H9 (cell line): ENCODE measurements around the gene SLC9A7. TPM values are rescaled to one million over a fixed set of nuclear protein-coding genes. Genes with fewer than 3 reads are reported as not detected.

Source experiments
- DNase-seq: peaks from one replicate; pipeline ENCODE4 v3.0.0-alpha.2; 2017
- H2AFZ ChIP-seq: one replicate; pipeline ENCODE4 v1.6.1; 2013; ENCODE audit warnings: mild to moderate bottlenecking, low read length, control low read depth, moderate library complexity
- H2AK5ac ChIP-seq: 2 replicates; pipeline ENCODE4 v1.6.1; 2013; ENCODE audit warnings: low read length, control low read depth, mixed read lengths; ENCODE audit not compliant: insufficient read length
- H2BK120ac ChIP-seq: one replicate; pipeline ENCODE4 v1.6.1; 2013; ENCODE audit warnings: low read depth, mild to moderate bottlenecking, low read length, control low read depth, inconsistent platforms; ENCODE audit not compliant: poor library complexity, severe bottlenecking
- H2BK12ac ChIP-seq: 2 replicates; pipeline ENCODE4 v1.6.1; 2013; ENCODE audit warnings: low read length, control low read depth, mixed read lengths, low read depth; ENCODE audit not compliant: insufficient read length
- H2BK15ac ChIP-seq: 2 replicates; pipeline ENCODE4 v1.6.1; 2013; ENCODE audit warnings: low read depth, low read length, control low read depth
- H2BK20ac ChIP-seq: one replicate; pipeline ENCODE4 v1.6.1; 2013; ENCODE audit warnings: low read depth, mild to moderate bottlenecking, low read length, control low read depth, inconsistent platforms; ENCODE audit not compliant: poor library complexity, severe bottlenecking
- H2BK5ac ChIP-seq: 2 replicates; pipeline ENCODE4 v1.6.1; 2013; ENCODE audit warnings: low read length, control low read depth, mixed read lengths; ENCODE audit not compliant: insufficient read length
- H3K14ac ChIP-seq: 2 replicates; pipeline ENCODE4 v1.6.1; 2013; ENCODE audit warnings: low read length, control low read depth; ENCODE audit not compliant: insufficient read depth
- H3K18ac ChIP-seq: 2 replicates; pipeline ENCODE4 v1.6.1; 2013; ENCODE audit warnings: low read depth, mild to moderate bottlenecking, mixed read lengths, low read length, control low read depth; ENCODE audit not compliant: insufficient read length
- H3K23ac ChIP-seq: 2 replicates; pipeline ENCODE4 v1.6.1; 2013; ENCODE audit warnings: low read length, control low read depth, mixed read lengths, low read depth; ENCODE audit not compliant: insufficient read length
- H3K23me2 ChIP-seq: 2 replicates; pipeline ENCODE4 v1.6.1; 2013; ENCODE audit warnings: low read depth, mild to moderate bottlenecking, mixed read lengths, low read length, control low read depth; ENCODE audit not compliant: insufficient read length, poor library complexity, severe bottlenecking
- H3K27ac ChIP-seq: 2 replicates; pipeline ENCODE4 v1.5.1; 2013; ENCODE audit warnings: low read length, control low read depth, mixed read lengths, low read depth; ENCODE audit not compliant: insufficient read length
- H3K27me3 ChIP-seq: 2 replicates; pipeline ENCODE4 v1.6.1; 2013; ENCODE audit warnings: low read length, control low read depth, inconsistent platforms; ENCODE audit not compliant: insufficient read depth
- H3K4ac ChIP-seq: 2 replicates; pipeline ENCODE4 v1.6.1; 2013; ENCODE audit warnings: low read depth, mild to moderate bottlenecking, control low read depth, inconsistent platforms, low read length, moderate library complexity
- H3K4me1 ChIP-seq: 2 replicates; pipeline ENCODE4 v1.6.1; 2013; ENCODE audit warnings: low read length, control low read depth, inconsistent platforms; ENCODE audit not compliant: insufficient read depth
- H3K4me2 ChIP-seq: 2 replicates; pipeline ENCODE4 v1.6.1; 2013; ENCODE audit warnings: low read length, control low read depth, mixed read lengths; ENCODE audit not compliant: insufficient read length, insufficient read depth
- H3K56ac ChIP-seq: 2 replicates; pipeline ENCODE4 v1.6.1; 2013; ENCODE audit warnings: low read depth, mild to moderate bottlenecking, mixed read lengths, low read length, control low read depth; ENCODE audit not compliant: insufficient read length
- H3K79me1 ChIP-seq: 2 replicates; pipeline ENCODE4 v1.6.1; 2013; ENCODE audit warnings: low read depth, mild to moderate bottlenecking, moderate library complexity, low read length, control low read depth, inconsistent platforms; ENCODE audit not compliant: insufficient read depth, poor library complexity, severe bottlenecking
- H3K79me2 ChIP-seq: 2 replicates; pipeline ENCODE4 v1.6.1; 2013; ENCODE audit warnings: low read length, control low read depth, inconsistent platforms; ENCODE audit not compliant: insufficient read depth
- H3K9ac ChIP-seq: 2 replicates; pipeline ENCODE4 v1.6.1; 2013; ENCODE audit warnings: low read length, control low read depth, mixed read lengths; ENCODE audit not compliant: insufficient read length; ENCODE audit errors: extremely low read depth
- H3K9me3 ChIP-seq: one replicate; pipeline ENCODE4 v1.6.1; 2013; ENCODE audit warnings: low read depth, low read length, inconsistent platforms; ENCODE audit not compliant: control insufficient read depth
- H3T11ph ChIP-seq: one replicate; pipeline ENCODE4 v1.6.1; 2013; ENCODE audit warnings: mild to moderate bottlenecking, low read length, control low read depth, inconsistent platforms
- H4K20me1 ChIP-seq: one replicate; pipeline ENCODE4 v1.6.1; 2013; ENCODE audit not compliant: control insufficient read depth, insufficient read length, insufficient read depth
- H4K5ac ChIP-seq: 2 replicates; pipeline ENCODE4 v1.6.1; 2013; ENCODE audit warnings: low read depth, mild to moderate bottlenecking, mixed read lengths, low read length, control low read depth; ENCODE audit not compliant: insufficient read length
- H4K8ac ChIP-seq: replicated peaks from 2 replicates; pipeline ENCODE4 v1.6.1; 2013; ENCODE audit warnings: low read length, control low read depth, mixed read lengths, low read depth; ENCODE audit not compliant: insufficient read length
- H4K91ac ChIP-seq: 2 replicates; pipeline ENCODE4 v1.6.1; 2013; ENCODE audit warnings: low read depth, mild to moderate bottlenecking, moderate library complexity, mixed read lengths, low read length, control low read depth; ENCODE audit not compliant: insufficient read length
- H3K27ac Mint-ChIP-seq, 3 experiments: 2 replicates in 2 of 3; 3 replicates in 1 of 3; pipeline ENCODE4 v1.8.0; 2020 to 2021; ENCODE audit warnings: mixed read lengths in 3 of 3, mild to moderate bottlenecking in 1 of 3, moderate library complexity in 1 of 3
- H3K27me3 Mint-ChIP-seq: 2 replicates; pipeline ENCODE4 v1.8.0; 2021; ENCODE audit warnings: low read depth, mild to moderate bottlenecking, moderate library complexity, mixed read lengths
- H3K36me3 Mint-ChIP-seq, 3 experiments: 2 replicates in 2 of 3; 3 replicates in 1 of 3; pipeline ENCODE4 v1.8.0; 2020 to 2021; ENCODE audit warnings: low read depth in 3 of 3, mixed read lengths in 3 of 3; ENCODE audit not compliant: insufficient read depth in 1 of 3
- H3K4me1 Mint-ChIP-seq, 2 experiments: 2 replicates each; pipeline ENCODE4 v1.8.0; 2020; ENCODE audit warnings: mixed read lengths in 2 of 2
- H3K4me3 Mint-ChIP-seq, 2 experiments: 2 replicates in 1 of 2; 3 replicates in 1 of 2; pipeline ENCODE4 v1.8.0; 2020 to 2021; ENCODE audit warnings: mild to moderate bottlenecking in 2 of 2, mixed read lengths in 2 of 2, moderate library complexity in 1 of 2
- H3K9me3 Mint-ChIP-seq, 2 experiments: 2 replicates in 1 of 2; 3 replicates in 1 of 2; pipeline ENCODE4 v1.8.0; 2020; ENCODE audit warnings: mild to moderate bottlenecking in 2 of 2, mixed read lengths in 2 of 2, moderate library complexity in 1 of 2
- WGBS: extraction: QIAGEN DNeasy Blood & Tissue Kit; methylation state at CpG from one replicate; pipeline ENCODE4 v1.1.7; 2013; ENCODE audit warnings: missing lambda C conversion rate, low lambda C conversion rate, mixed read lengths; ENCODE audit not compliant: insufficient read length; ENCODE audit errors: extremely low coverage; 5-methylcytosine and 5-hydroxymethylcytosine counted together
- total RNA-seq: library from RNA; stranded (reverse); gene quantifications from 2 replicates; pipeline ENCODE4 v1.2.1, GENCODE V29; 2021
- TF ChIP-seq, protein P1 (sequence below): fragments of 200-600 bp; sonication (generic); conservative IDR thresholded peaks from 3 replicates; pipeline ENCODE4 v1.8.0; 2021; ENCODE audit warnings: antibody characterized with exemption, mild to moderate bottlenecking

SLC9A7 gene
- total RNA-seq, 1 experiment from 2014 or later, result 5.9 TPM

DNA sequence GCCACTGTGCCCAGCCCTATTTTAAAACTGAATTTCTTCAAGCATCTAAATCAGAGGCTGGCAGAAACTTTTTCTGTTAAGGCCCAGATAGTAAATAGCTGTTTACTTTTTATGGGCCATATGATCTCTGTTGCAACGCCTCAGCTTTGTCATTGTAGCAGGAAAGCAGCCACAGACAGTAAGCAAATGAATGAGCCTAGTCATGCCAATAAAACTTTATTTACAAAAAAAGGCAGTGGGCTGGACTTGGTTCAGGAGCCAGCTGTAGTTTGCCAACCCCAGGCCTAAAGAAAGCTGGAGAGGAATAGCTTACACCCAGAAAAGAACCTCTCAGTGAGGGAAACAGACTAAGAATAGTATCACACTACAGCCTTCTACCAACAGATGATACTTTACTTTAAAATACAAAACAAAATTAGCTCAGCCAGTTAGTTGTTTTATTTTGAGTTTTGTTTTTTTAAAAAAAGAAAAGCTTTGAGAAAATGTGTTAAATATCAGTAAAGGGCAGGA is 159.8 kb downstream of the SLC9A7 start:
- Histone ChIP-seq H2BK12ac (no peak overlapping the region), H2AK5ac (no peak overlapping the region), H3K9ac (no peak overlapping the region), H4K20me1 (no peaks in the 10 kb centered on the region), H3K4ac (no peak overlapping the region), H3K79me2 (no peaks in the 10 kb centered on the region; the same call in 1 of the 2 replicates), H3K4me2 (no peak overlapping the region), H3K14ac (no peak overlapping the region), H3K56ac (no peak overlapping the region), H3T11ph (no peak overlapping the region), H3K23me2 (no peaks in the 10 kb centered on the region), H3K23ac (no peak overlapping the region), H2BK20ac (no peak overlapping the region), H4K8ac (no peak overlapping the region), H4K5ac (no peak overlapping the region), H3K27ac (no peak overlapping the region), H3K4me1 (no peaks in the 10 kb centered on the region), H2BK5ac (no peak overlapping the region), H3K27me3 (no peaks in the 10 kb centered on the region), H2AFZ (no peak overlapping the region), H4K91ac (no peak overlapping the region), H2BK120ac (no peak overlapping the region), H2BK15ac (no peak overlapping the region), H3K18ac (no peak overlapping the region), H3K9me3 (peaks cover 18% of the 10 kb centered on the region), H3K79me1 (peaks cover 3% of the 10 kb centered on the region)
- Mint-ChIP-seq H3K27ac (no peak overlapping the region), H3K36me3 (peaks cover 12 to 22% (median 14%) of the 10 kb centered on the region in 3 experiments; a peak in 6 of 7 replicates), H3K9me3 (peaks cover 61 to 75% of the 10 kb centered on the region in 2 experiments), H3K4me3 (no peak overlapping the region), H3K4me1 (no peaks in the 10 kb centered on the region), H3K27me3 (no peaks in the 10 kb centered on the region)
- WGBS, result no CpG with 5 or more reads among the region's 1 CpG
- TF ChIP-seq, protein P1, sequence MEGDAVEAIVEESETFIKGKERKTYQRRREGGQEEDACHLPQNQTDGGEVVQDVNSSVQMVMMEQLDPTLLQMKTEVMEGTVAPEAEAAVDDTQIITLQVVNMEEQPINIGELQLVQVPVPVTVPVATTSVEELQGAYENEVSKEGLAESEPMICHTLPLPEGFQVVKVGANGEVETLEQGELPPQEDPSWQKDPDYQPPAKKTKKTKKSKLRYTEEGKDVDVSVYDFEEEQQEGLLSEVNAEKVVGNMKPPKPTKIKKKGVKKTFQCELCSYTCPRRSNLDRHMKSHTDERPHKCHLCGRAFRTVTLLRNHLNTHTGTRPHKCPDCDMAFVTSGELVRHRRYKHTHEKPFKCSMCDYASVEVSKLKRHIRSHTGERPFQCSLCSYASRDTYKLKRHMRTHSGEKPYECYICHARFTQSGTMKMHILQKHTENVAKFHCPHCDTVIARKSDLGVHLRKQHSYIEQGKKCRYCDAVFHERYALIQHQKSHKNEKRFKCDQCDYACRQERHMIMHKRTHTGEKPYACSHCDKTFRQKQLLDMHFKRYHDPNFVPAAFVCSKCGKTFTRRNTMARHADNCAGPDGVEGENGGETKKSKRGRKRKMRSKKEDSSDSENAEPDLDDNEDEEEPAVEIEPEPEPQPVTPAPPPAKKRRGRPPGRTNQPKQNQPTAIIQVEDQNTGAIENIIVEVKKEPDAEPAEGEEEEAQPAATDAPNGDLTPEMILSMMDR, result no peak
- no peak for DNase-seq
